Thyroid gland (tissue), 4 donors: ENCODE data around the gene IGF2R.

Experiments
- CTCF ChIP-seq, 6 experiments: fragments of 200-600 bp in 3 of 6; fragments of 450-650 bp in 3 of 6; sonication (generic) in 3 of 6; IDR thresholded peaks; one replicate each; pipeline ENCODE4 v1.5.1; 2016 to 2019; ENCODE audit warnings: antibody characterized with exemption in 6 of 6, mild to moderate bottlenecking in 2 of 6, inconsistent platforms in 1 of 6, moderate library complexity in 1 of 6
- POLR2A ChIP-seq, 2 donors: fragments of 450-650 bp; IDR thresholded peaks; one replicate each; pipeline ENCODE4 v1.6.1; 2017; ENCODE audit warnings: antibody characterized with exemption in 2 of 2, mild to moderate bottlenecking in 2 of 2, moderate library complexity in 1 of 2

GRCh38 chr6:160031871-160032270 lies 63.0 kb downstream of the IGF2R start:
- no peak for TF ChIP-seq CTCF (IDR thresholded peaks at IDR 0.05)
- TF ChIP-seq POLR2A (IDR thresholded peaks at IDR 0.05), result no peak
